A673 (cell line): ENCODE data around the gene ACD. TPM values are rescaled to one million over a fixed set of nuclear protein-coding genes. Genes with fewer than 3 reads are reported as not detected.

Experiments used
- BruUV-seq: library from RNA; stranded (reverse); fragments of 400-500 nt; replicated peaks from 2 replicates; lab custom pipeline; 2021; lab: Mats Ljungman, UMichigan
- CTCF ChIA-PET: fragments of 300-600 bp; sonication (Branson Sonifier 250); formaldehyde crosslinking; loops from one replicate; lab custom pipeline; 2022; ENCODE audit warnings: antibody characterized with exemption; lab: Charles Lee
- POLR2A ChIA-PET: fragments of 300-600 bp; sonication (Branson Sonifier 250); formaldehyde crosslinking; loops from one replicate; lab custom pipeline; 2022; ENCODE audit warnings: antibody characterized with exemption; ENCODE audit not compliant: low non-redundant PET; lab: Charles Lee
- DNase-seq: peaks from one replicate; pipeline ENCODE4 v3.0.0-alpha.2; 2015; ENCODE audit warnings: low spot score
- H3K27ac ChIP-seq: fragments of 200-600 bp; sonication (generic); 2 replicates; pipeline ENCODE4 v1.5.1; 2016; ENCODE audit warnings: mixed run types, low read depth, mild to moderate bottlenecking, mixed read lengths, antibody characterized with exemption, low read length; ENCODE audit not compliant: poor library complexity, severe bottlenecking
- H3K27me3 ChIP-seq: fragments of 200-600 bp; sonication (generic); replicated peaks from 2 replicates; pipeline ENCODE4 v1.6.1; 2017; ENCODE audit warnings: mixed run types, low read depth, mild to moderate bottlenecking, mixed read lengths, antibody characterized with exemption, low read length; ENCODE audit not compliant: insufficient read depth, poor library complexity
- H3K36me3 ChIP-seq: fragments of 200-600 bp; sonication (generic); 2 replicates; pipeline ENCODE4 v1.6.1; 2016; ENCODE audit warnings: mixed run types, mild to moderate bottlenecking, mixed read lengths, antibody characterized with exemption, low read length; ENCODE audit not compliant: insufficient read depth, poor library complexity, severe bottlenecking
- H3K4me1 ChIP-seq: fragments of 200-600 bp; sonication (generic); 2 replicates; pipeline ENCODE4 v1.6.1; 2017; ENCODE audit warnings: mixed run types, mild to moderate bottlenecking, mixed read lengths, antibody characterized with exemption, low read length; ENCODE audit not compliant: insufficient read depth, poor library complexity, severe bottlenecking
- H3K4me3 ChIP-seq: fragments of 200-600 bp; sonication (generic); 2 replicates; pipeline ENCODE4 v1.5.1; 2016; ENCODE audit warnings: low read depth, mixed run types, mild to moderate bottlenecking, mixed read lengths, low read length; ENCODE audit not compliant: poor library complexity, severe bottlenecking
- H3K9me3 ChIP-seq: fragments of 200-600 bp; sonication (generic); 2 replicates; pipeline ENCODE4 v1.6.1; 2016; ENCODE audit warnings: mixed run types, low read depth, mild to moderate bottlenecking, mixed read lengths, antibody characterized with exemption, low read length; ENCODE audit not compliant: poor library complexity, severe bottlenecking
- CTCF ChIP-seq: fragments of 300-800, 200-600 bp; sonication (generic); conservative IDR thresholded peaks from 2 replicates; pipeline ENCODE4 v1.5.1; 2017; ENCODE audit warnings: low read depth, mild to moderate bottlenecking, antibody characterized with exemption, low read length, moderate library complexity, mixed read lengths
- EZH2 ChIP-seq: fragments of 200-600 bp; sonication (generic); IDR thresholded peaks from 2 replicates; pipeline ENCODE4 v1.6.1; 2017; ENCODE audit warnings: borderline replicate concordance, low read depth, mild to moderate bottlenecking, mixed read lengths, antibody characterized with exemption, low read length; ENCODE audit not compliant: poor library complexity, severe bottlenecking
- intact Hi-C: fragments of 100-400 bp; cut with micrococcal nuclease; formaldehyde crosslinking; loops from one replicate; pipeline ENCODE4 v1.10.0; 2022; ENCODE audit not compliant: unreplicated experiment
- total RNA-seq: library from RNA; stranded (reverse); gene quantifications from 2 replicates; pipeline ENCODE4 v1.2.3, GENCODE V29; 2021

ACD gene
- total RNA-seq, 1 experiment from 2014 or later, result 45.8 TPM

GRCh38 chr16:67651039-67651438, 9.0 kb downstream of the ACD start:
- intact Hi-C loops, result no loop called here
- Histone ChIP-seq H3K9me3 (no peaks in the 10 kb centered on the region), H3K4me3 (no peak overlapping the region), H3K27ac (no peak overlapping the region), H3K4me1 (no peaks in the 10 kb centered on the region), H3K36me3 (no peaks in the 10 kb centered on the region), H3K27me3 (peaks cover 49% of the 10 kb centered on the region)
- BruUV-seq, result no TSS peak
- ChIA-PET POLR2A (no interaction called here), CTCF (no interaction called here)
- DNase-seq, result no peak
- TF ChIP-seq EZH2 (no peak), CTCF (no peak)

- Histone ChIP-seq H3K27ac (no peak overlapping the region), H3K4me3 (no peak overlapping the region), H3K36me3 (no peaks in the 10 kb centered on the region), H3K4me1 (no peaks in the 10 kb centered on the region), H3K9me3 (no peaks in the 10 kb centered on the region), H3K27me3 (peaks cover 49% of the 10 kb centered on the region)
- no peak for TF ChIP-seq CTCF
- TF ChIP-seq EZH2, result no peak
- intact Hi-C loops, result no loop called here
- POLR2A ChIA-PET, result no interaction called here
- CTCF ChIA-PET, result no interaction called here
- BruUV-seq, result no TSS peak
- no peak for DNase-seq
These were observed 10.0 kb downstream of the ACD start for GRCh38 chr16:67650023-67650422.

- no peak overlapping the region for H3K27ac ChIP-seq
- no peak overlapping the region for H3K4me3 ChIP-seq
- H3K4me1 ChIP-seq, result no peaks in the 10 kb centered on the region
- ChIA-PET POLR2A (no interaction called here), CTCF (no interaction called here)
- DNase-seq, result no peak
- intact Hi-C loops, result no loop called here
- no peaks in the 10 kb centered on the region for H3K36me3 ChIP-seq
- TF ChIP-seq CTCF (no peak), EZH2 (no peak)
- no TSS peak for BruUV-seq
- H3K9me3 ChIP-seq, result no peaks in the 10 kb centered on the region
- peaks cover 49% of the 10 kb centered on the region for H3K27me3 ChIP-seq
These were observed 10.5 kb downstream of the ACD start for GRCh38 chr16:67649494-67649931.
